Neural cell (in vitro differentiated cells): ENCODE results near the gene APBB2. TPM values are rescaled to one million over a fixed set of nuclear protein-coding genes. Genes with fewer than 3 reads are reported as not detected.

Experiments
- H2AFZ ChIP-seq: fragments of 200-600, 300-800 bp; sonication (generic), shearing (Covaris generic); 2 replicates; pipeline ENCODE4 v1.6.0; 2014; ENCODE audit warnings: low read depth, mild to moderate bottlenecking, antibody characterized with exemption, low read length, moderate library complexity
- H3F3A ChIP-seq: fragments of 200-600 bp; shearing (Covaris generic); 2 replicates; pipeline ENCODE4 v1.6.1; 2016; ENCODE audit warnings: mild to moderate bottlenecking, moderate library complexity, mixed read lengths, antibody characterized with exemption, low read length; ENCODE audit not compliant: insufficient read depth, poor library complexity, severe bottlenecking
- H3K27ac ChIP-seq: fragments of 200-600, 300-800 bp; sonication (generic), shearing (Covaris generic); 2 replicates; pipeline ENCODE4 v1.5.1; 2014; ENCODE audit warnings: mild to moderate bottlenecking, low read length, moderate library complexity
- H3K27me3 ChIP-seq: fragments of 300-800, 200-600 bp; sonication (generic), shearing (Covaris generic); 2 replicates; pipeline ENCODE4 v1.6.0; 2014; ENCODE audit warnings: mild to moderate bottlenecking, low read depth, low read length, moderate library complexity; ENCODE audit not compliant: insufficient read depth
- H3K36me3 ChIP-seq: fragments of 300-800, 200-600 bp; sonication (generic), shearing (Covaris generic); 2 replicates; pipeline ENCODE4 v1.5.1; 2014; ENCODE audit warnings: mild to moderate bottlenecking, antibody characterized with exemption, low read length, moderate library complexity; ENCODE audit not compliant: insufficient read depth
- H3K4me2 ChIP-seq: fragments of 300-800, 200-600 bp; sonication (generic), shearing (Covaris generic); 2 replicates; pipeline ENCODE4 v1.6.0; 2014; ENCODE audit warnings: mild to moderate bottlenecking, low read length
- H3K4me3 ChIP-seq: fragments of 300-800, 200-600 bp; sonication (generic), shearing (Covaris generic); 2 replicates; pipeline ENCODE4 v1.5.1; 2014; ENCODE audit warnings: mild to moderate bottlenecking, low read length, moderate library complexity
- H3K79me2 ChIP-seq: fragments of 200-600 bp; shearing (Covaris generic); replicated peaks from 2 replicates; pipeline ENCODE4 v1.6.0; 2014; ENCODE audit warnings: mild to moderate bottlenecking, low read length, moderate library complexity; ENCODE audit not compliant: insufficient read depth
- H3K9ac ChIP-seq: fragments of 300-800, 200-600 bp; sonication (generic), shearing (Covaris generic); 2 replicates; pipeline ENCODE4 v1.6.1; 2016; ENCODE audit warnings: mild to moderate bottlenecking, low read length, mixed read lengths
- H3K9me2 ChIP-seq: fragments of 200-600 bp; shearing (Covaris generic); 2 replicates; pipeline ENCODE4 v1.6.1; 2016; ENCODE audit warnings: mild to moderate bottlenecking, low read length, mixed read lengths; ENCODE audit not compliant: insufficient read depth
- H3K9me3 ChIP-seq: fragments of 200-600, 300-800 bp; sonication (generic), shearing (Covaris generic); 2 replicates; pipeline ENCODE4 v1.6.1; 2016; ENCODE audit warnings: mild to moderate bottlenecking, mixed run types, low read length, moderate library complexity, mixed read lengths
- H4K20me1 ChIP-seq: fragments of 200-600 bp; shearing (Covaris generic); 2 replicates; pipeline ENCODE4 v1.6.1; 2016; ENCODE audit warnings: mild to moderate bottlenecking, mixed run types; ENCODE audit not compliant: insufficient read depth
- EP300 ChIP-seq: fragments of 450-650 bp; conservative IDR thresholded peaks from 2 replicates; pipeline ENCODE4 v1.6.1; 2014; ENCODE audit warnings: antibody characterized with exemption, mild to moderate bottlenecking, moderate library complexity; ENCODE audit not compliant: poor library complexity, severe bottlenecking
- EZH2 ChIP-seq: fragments of 200-600, 300-800 bp; shearing (Covaris generic), sonication (generic); IDR thresholded peaks from 2 replicates; pipeline ENCODE4 v1.6.1; 2014; ENCODE audit warnings: antibody characterized with exemption, low read length, borderline replicate concordance, mild to moderate bottlenecking; ENCODE audit not compliant: insufficient read depth, poor library complexity, severe bottlenecking
- MXI1 ChIP-seq: fragments of 450-650 bp; conservative IDR thresholded peaks from 2 replicates; pipeline ENCODE4 v1.6.1; 2014; ENCODE audit warnings: antibody characterized with exemption, mild to moderate bottlenecking; ENCODE audit not compliant: poor library complexity, severe bottlenecking
- POLR2AphosphoS5 ChIP-seq: IDR thresholded peaks from 2 replicates; pipeline ENCODE4 v1.6.1; 2012
- RAD21 ChIP-seq: fragments of 450-650 bp; conservative IDR thresholded peaks from 2 replicates; pipeline ENCODE4 v1.6.1; 2014; ENCODE audit warnings: antibody characterized with exemption, mild to moderate bottlenecking, moderate library complexity
- REST ChIP-seq: IDR thresholded peaks from 2 replicates; pipeline ENCODE4 v1.6.1; 2012; ENCODE audit warnings: borderline replicate concordance
- SMC3 ChIP-seq: fragments of 450-650 bp; conservative IDR thresholded peaks from 2 replicates; pipeline ENCODE4 v1.6.1; 2014; ENCODE audit warnings: antibody characterized with exemption, mild to moderate bottlenecking, moderate library complexity; ENCODE audit not compliant: poor library complexity
- TAF1 ChIP-seq: IDR thresholded peaks from 2 replicates; pipeline ENCODE4 v1.6.1; 2012; ENCODE audit warnings: low read depth
- polyA plus RNA-seq: library from polyadenylated mRNA; depleted of rRNA; stranded (reverse); fragments of >200 nt; gene quantifications from 2 replicates; pipeline ENCODE4 v1.2.3, GENCODE V29; 2014
- TF ChIP-seq, protein P1 (sequence below): fragments of 450-650 bp; IDR thresholded peaks from 2 replicates; pipeline ENCODE4 v1.5.1; 2014; ENCODE audit warnings: antibody characterized with exemption, mild to moderate bottlenecking, moderate library complexity; ENCODE audit not compliant: poor library complexity, severe bottlenecking

APBB2 gene
- polyA plus RNA-seq, 1 donor from 2014 or later = 41.9 TPM

DNA sequence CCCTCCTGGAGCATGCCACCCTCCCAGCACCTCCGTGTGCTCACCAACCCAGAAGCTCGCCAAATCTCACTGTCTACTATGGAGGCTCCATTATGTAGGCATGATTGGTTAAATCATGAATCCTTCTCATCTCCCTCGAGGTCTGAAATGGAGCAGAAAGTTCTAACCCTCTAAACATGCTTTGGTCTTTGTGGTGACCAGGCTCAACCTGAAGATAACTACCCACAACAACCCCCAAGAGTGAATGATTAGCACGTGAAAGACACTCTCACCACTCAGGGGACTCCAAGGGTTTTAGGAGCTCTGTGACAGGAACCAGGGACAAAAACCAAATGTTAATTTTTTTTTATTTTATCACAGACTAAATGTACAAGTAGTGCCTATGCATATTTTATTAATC is 47.2 kb downstream of the APBB2 start:
- Histone ChIP-seq H3K27ac (no peak overlapping the region), H3K4me2 (no peak overlapping the region), H3K27me3 (no peaks in the 10 kb centered on the region), H3F3A (no peaks in the 10 kb centered on the region), H3K79me2 (no peaks in the 10 kb centered on the region), H3K4me3 (no peak overlapping the region), H2AFZ (no peak overlapping the region), H3K9me2 (no peaks in the 10 kb centered on the region), H4K20me1 (no peaks in the 10 kb centered on the region), H3K9ac (no peak overlapping the region), H3K36me3 (no peaks in the 10 kb centered on the region), H3K9me3 (peaks cover 3% of the 10 kb centered on the region)
- TF ChIP-seq REST (no peak), MXI1 (no peak), EZH2 (no peak), TAF1 (no peak)
- TF ChIP-seq, protein P1, sequence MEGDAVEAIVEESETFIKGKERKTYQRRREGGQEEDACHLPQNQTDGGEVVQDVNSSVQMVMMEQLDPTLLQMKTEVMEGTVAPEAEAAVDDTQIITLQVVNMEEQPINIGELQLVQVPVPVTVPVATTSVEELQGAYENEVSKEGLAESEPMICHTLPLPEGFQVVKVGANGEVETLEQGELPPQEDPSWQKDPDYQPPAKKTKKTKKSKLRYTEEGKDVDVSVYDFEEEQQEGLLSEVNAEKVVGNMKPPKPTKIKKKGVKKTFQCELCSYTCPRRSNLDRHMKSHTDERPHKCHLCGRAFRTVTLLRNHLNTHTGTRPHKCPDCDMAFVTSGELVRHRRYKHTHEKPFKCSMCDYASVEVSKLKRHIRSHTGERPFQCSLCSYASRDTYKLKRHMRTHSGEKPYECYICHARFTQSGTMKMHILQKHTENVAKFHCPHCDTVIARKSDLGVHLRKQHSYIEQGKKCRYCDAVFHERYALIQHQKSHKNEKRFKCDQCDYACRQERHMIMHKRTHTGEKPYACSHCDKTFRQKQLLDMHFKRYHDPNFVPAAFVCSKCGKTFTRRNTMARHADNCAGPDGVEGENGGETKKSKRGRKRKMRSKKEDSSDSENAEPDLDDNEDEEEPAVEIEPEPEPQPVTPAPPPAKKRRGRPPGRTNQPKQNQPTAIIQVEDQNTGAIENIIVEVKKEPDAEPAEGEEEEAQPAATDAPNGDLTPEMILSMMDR = no peak

GRCh38 chr4:41164405-41164804 is 49.9 kb downstream of the APBB2 start:
- Histone ChIP-seq H3K36me3 (no peaks in the 10 kb centered on the region), H3K9me3 (peaks cover 3% of the 10 kb centered on the region), H3K9me2 (no peaks in the 10 kb centered on the region), H3K79me2 (no peaks in the 10 kb centered on the region), H3F3A (no peaks in the 10 kb centered on the region), H3K27me3 (no peaks in the 10 kb centered on the region), H3K4me3 (no peak overlapping the region), H3K4me2 (no peak overlapping the region), H3K9ac (no peak overlapping the region), H2AFZ (no peak overlapping the region), H4K20me1 (no peaks in the 10 kb centered on the region), H3K27ac (no peak overlapping the region)
- TF ChIP-seq POLR2AphosphoS5 (no peak), EP300 (no peak), TAF1 (no peak), SMC3 (no peak), REST (no peak), EZH2 (no peak), MXI1 (no peak), RAD21 (no peak)
- TF ChIP-seq, protein P1 = no peak
